Parathyroid adenoma (tissue), 2 donors: ENCODE data around the gene PPP2R5E.

Experiments
- H2AFZ ChIP-seq: fragments of 300-600 bp; sonication (generic); one replicate; pipeline ENCODE4 v1.7.0; 2017; ENCODE audit warnings: antibody characterized with exemption, mild to moderate bottlenecking
- H3K27ac ChIP-seq: fragments of 300-600 bp; sonication (generic); one replicate; pipeline ENCODE4 v1.7.0; 2017
- H3K27me3 ChIP-seq: fragments of 300-600 bp; sonication (generic); one replicate; pipeline ENCODE4 v1.7.0; 2017; ENCODE audit warnings: low read length; ENCODE audit not compliant: control insufficient read depth, insufficient read depth
- H3K36me3 ChIP-seq: fragments of 300-600 bp; sonication (generic); one replicate; pipeline ENCODE4 v1.7.0; 2017; ENCODE audit warnings: low read length; ENCODE audit not compliant: control insufficient read depth, insufficient read depth
- H3K4me1 ChIP-seq: fragments of 300-600 bp; sonication (generic); one replicate; pipeline ENCODE4 v1.7.0; 2017; ENCODE audit warnings: control low read depth
- H3K4me2 ChIP-seq: fragments of 300-600 bp; sonication (generic); one replicate; pipeline ENCODE4 v1.7.0; 2017; ENCODE audit warnings: low read length
- H3K4me3 ChIP-seq: fragments of 300-600 bp; sonication (generic); one replicate; pipeline ENCODE4 v1.7.0; 2017; ENCODE audit warnings: low read depth, low read length
- H3K79me2 ChIP-seq: fragments of 300-600 bp; sonication (generic); one replicate; pipeline ENCODE4 v1.7.0; 2017; ENCODE audit warnings: control low read depth
- H3K9ac ChIP-seq: fragments of 300-600 bp; sonication (generic); one replicate; pipeline ENCODE4 v1.7.0; 2017; ENCODE audit warnings: mild to moderate bottlenecking
- H3K9me3 ChIP-seq: fragments of 300-600 bp; sonication (generic); one replicate; pipeline ENCODE4 v1.7.0; 2017; ENCODE audit warnings: low read length; ENCODE audit not compliant: control insufficient read depth
- TF ChIP-seq, protein P1 (sequence below): fragments of 300-600 bp; sonication (generic); IDR thresholded peaks from one replicate; pipeline ENCODE4 v1.7.0; 2017; ENCODE audit warnings: antibody characterized with exemption, mild to moderate bottlenecking
- donor health status: primary hyperparathyroidism.

Gene PPP2R5E

DNA sequence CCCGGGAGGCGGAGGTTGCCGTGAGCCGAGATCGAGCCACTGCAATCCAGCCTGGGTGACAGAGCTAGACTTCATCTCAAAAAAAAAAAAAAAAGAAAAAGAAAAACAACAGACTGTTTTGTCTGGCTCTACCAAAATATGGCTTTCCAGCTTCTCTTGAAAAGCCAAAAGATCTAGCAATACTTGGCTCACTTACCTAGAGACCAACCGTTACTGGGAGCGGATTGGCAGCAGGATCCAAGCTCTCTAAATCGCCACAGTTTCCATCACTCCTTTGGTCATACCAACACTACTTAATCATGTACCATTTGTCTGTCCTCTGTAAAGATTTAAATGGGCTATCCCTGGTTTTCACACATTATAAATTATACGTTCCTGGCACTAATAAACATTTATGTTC lies 136.8 kb downstream of the PPP2R5E start:
- H3K36me3 ChIP-seq = no peaks in the 10 kb centered on the region
- H3K9me3 ChIP-seq = no peaks in the 10 kb centered on the region
- no peak overlapping the region for H3K27ac ChIP-seq
- no peak overlapping the region for H3K4me3 ChIP-seq
- H3K4me2 ChIP-seq = no peak overlapping the region
- TF ChIP-seq, protein P1, sequence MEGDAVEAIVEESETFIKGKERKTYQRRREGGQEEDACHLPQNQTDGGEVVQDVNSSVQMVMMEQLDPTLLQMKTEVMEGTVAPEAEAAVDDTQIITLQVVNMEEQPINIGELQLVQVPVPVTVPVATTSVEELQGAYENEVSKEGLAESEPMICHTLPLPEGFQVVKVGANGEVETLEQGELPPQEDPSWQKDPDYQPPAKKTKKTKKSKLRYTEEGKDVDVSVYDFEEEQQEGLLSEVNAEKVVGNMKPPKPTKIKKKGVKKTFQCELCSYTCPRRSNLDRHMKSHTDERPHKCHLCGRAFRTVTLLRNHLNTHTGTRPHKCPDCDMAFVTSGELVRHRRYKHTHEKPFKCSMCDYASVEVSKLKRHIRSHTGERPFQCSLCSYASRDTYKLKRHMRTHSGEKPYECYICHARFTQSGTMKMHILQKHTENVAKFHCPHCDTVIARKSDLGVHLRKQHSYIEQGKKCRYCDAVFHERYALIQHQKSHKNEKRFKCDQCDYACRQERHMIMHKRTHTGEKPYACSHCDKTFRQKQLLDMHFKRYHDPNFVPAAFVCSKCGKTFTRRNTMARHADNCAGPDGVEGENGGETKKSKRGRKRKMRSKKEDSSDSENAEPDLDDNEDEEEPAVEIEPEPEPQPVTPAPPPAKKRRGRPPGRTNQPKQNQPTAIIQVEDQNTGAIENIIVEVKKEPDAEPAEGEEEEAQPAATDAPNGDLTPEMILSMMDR = no peak
- H3K79me2 ChIP-seq = no peaks in the 10 kb centered on the region
- H3K27me3 ChIP-seq = no peaks in the 10 kb centered on the region
- no peaks in the 10 kb centered on the region for H3K4me1 ChIP-seq
- H3K9ac ChIP-seq = no peak overlapping the region
- H2AFZ ChIP-seq = no peak overlapping the region

DNA sequence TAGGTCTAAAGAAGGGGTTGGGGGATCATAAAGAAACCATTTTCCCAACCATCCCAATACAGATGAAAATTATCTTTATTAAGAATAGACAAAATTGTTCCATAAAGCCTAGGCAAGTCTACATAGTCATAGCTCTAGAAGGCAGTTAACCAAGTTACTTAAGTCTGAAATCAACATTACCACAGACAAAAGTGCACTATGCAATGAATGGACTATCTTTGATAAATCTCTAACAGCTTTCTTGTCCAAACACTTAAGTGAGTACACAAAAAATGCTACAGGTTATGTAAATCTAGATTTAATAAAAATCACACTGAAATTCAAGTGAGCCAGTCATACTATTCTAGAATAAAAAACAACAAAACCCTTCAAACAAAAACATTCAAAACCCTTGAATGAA lies 137.5 kb downstream of the PPP2R5E start:
- no peaks in the 10 kb centered on the region for H3K9me3 ChIP-seq
- H3K4me3 ChIP-seq = no peak overlapping the region
- no peaks in the 10 kb centered on the region for H3K27me3 ChIP-seq
- no peak overlapping the region for H3K9ac ChIP-seq
- H3K79me2 ChIP-seq = no peaks in the 10 kb centered on the region
- peaks cover 3% of the 10 kb centered on the region for H3K4me1 ChIP-seq
- H2AFZ ChIP-seq = no peak overlapping the region
- no peak overlapping the region for H3K27ac ChIP-seq
- TF ChIP-seq, protein P1 = no peak
- H3K36me3 ChIP-seq = no peaks in the 10 kb centered on the region
- H3K4me2 ChIP-seq = no peak overlapping the region

DNA sequence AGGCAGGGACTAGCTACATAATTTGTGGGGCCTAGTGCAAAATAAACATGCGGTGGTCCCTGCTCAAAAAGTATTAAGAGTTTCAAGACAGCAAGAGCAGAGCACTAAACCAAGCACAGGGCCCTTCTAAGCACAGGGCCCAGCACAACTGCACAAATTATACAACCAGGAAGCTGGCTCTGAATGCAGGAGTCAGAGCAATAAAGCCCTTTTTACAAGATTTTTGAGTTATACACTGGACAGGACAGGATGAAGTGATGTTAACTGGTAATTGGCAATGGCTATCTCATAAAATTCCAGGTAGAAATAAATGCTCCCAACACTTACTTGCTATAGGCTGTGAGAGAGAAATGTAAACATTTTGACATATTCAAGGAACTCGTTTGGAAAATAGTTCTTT lies 138.3 kb downstream of the PPP2R5E start:
- Histone ChIP-seq H3K4me2 (no peak overlapping the region), H3K9me3 (no peaks in the 10 kb centered on the region), H3K4me3 (no peak overlapping the region), H3K27me3 (no peaks in the 10 kb centered on the region), H3K79me2 (no peaks in the 10 kb centered on the region), H3K9ac (no peak overlapping the region), H3K27ac (no peak overlapping the region), H2AFZ (no peak overlapping the region), H3K36me3 (no peaks in the 10 kb centered on the region), H3K4me1 (peaks cover 4% of the 10 kb centered on the region)
- TF ChIP-seq, protein P1 = no peak

DNA sequence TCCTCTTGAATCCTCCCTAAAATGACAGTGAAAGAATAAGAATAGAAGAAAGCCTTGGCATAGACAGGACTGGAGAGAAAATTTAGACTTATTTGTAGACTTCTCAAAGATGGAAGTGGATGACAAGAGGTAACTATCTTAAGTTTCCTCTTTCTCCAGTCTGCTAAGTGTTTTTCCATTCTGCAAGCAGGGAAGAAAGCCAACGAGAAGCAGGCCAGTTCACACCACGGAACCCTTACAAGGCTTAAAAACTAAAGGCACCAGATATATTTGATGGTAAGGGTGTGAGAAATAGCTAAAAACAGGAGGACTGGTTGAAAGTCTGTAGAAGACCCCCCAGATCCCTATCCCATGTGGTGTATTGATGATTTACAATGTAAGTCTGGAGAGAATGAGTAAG lies 141.5 kb downstream of the PPP2R5E start:
- H3K4me3 ChIP-seq = no peak overlapping the region
- TF ChIP-seq, protein P1 = no peak
- no peak overlapping the region for H3K27ac ChIP-seq

DNA sequence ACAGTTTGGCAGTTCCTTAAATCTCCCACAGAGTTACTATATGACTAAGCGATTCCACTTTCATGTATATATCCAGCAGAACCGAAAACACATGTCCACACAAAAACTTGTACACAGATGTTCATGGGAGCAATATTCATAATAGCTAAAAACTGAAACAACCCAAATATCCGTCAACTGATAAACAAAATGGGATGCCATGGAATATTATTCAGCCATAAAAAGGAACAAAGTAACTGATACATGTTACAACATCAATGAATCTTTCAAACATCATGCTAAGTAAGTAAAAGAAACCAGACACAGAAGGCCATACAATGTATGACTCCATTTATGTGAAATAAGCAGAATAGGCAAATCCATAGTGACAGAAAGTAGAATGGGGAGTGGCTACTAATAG lies 144.2 kb downstream of the PPP2R5E start:
- TF ChIP-seq, protein P1 = no peak
- Histone ChIP-seq H3K4me2 (no peak overlapping the region), H3K36me3 (no peaks in the 10 kb centered on the region), H3K79me2 (no peaks in the 10 kb centered on the region), H3K9ac (no peak overlapping the region), H3K9me3 (no peaks in the 10 kb centered on the region), H3K4me1 (peaks cover 4% of the 10 kb centered on the region), H3K27me3 (no peaks in the 10 kb centered on the region), H2AFZ (no peak overlapping the region), H3K27ac (no peak overlapping the region), H3K4me3 (no peak overlapping the region)

More for the DNA sequence above, 141.5 kb downstream of the PPP2R5E start:
- peaks cover 4% of the 10 kb centered on the region for H3K4me1 ChIP-seq
- no peak overlapping the region for H3K9ac ChIP-seq
- H3K4me2 ChIP-seq = no peak overlapping the region
- no peaks in the 10 kb centered on the region for H3K27me3 ChIP-seq
- H2AFZ ChIP-seq = no peak overlapping the region
- no peaks in the 10 kb centered on the region for H3K9me3 ChIP-seq
- no peaks in the 10 kb centered on the region for H3K79me2 ChIP-seq
- H3K36me3 ChIP-seq = no peaks in the 10 kb centered on the region
